GM19455 (cell line): ENCODE results near the gene F5.
"Not testable (repeated sequence)": the region's sequence is repeated elsewhere in the genome, so short reads cannot be mapped to it uniquely, and the experiment has no call there.

ENCODE experiments used
- ATAC-seq: cut with Tn5 transposase; IDR thresholded peaks from one replicate; pipeline ENCODE4 v1.9.1; 2021; ENCODE audit not compliant: unreplicated experiment

Gene F5

GRCh38 chr1:169511316-169512005 is 74.8 kb downstream of the F5 start:
- no peak for ATAC-seq

- no peak for ATAC-seq
These were observed 76.2 kb downstream of the F5 start for GRCh38 chr1:169510060-169510459.

GRCh38 chr1:169509354-169509753 is 76.9 kb downstream of the F5 start:
- no peak for ATAC-seq

GRCh38 chr1:169508432-169509338 is 77.6 kb downstream of the F5 start:
- ATAC-seq = no peak

GRCh38 chr1:169507413-169507812 is 78.9 kb downstream of the F5 start:
- no peak for ATAC-seq

GRCh38 chr1:169503601-169504000 is 82.7 kb downstream of the F5 start:
- ATAC-seq = not testable (repeated sequence)

GRCh38 chr1:169499807-169500206 is 86.5 kb downstream of the F5 start:
- ATAC-seq = no peak

GRCh38 chr1:169497317-169497716 is 89.0 kb downstream of the F5 start:
- no peak for ATAC-seq

- ATAC-seq = no peak
These were observed 90.4 kb downstream of the F5 start for GRCh38 chr1:169495916-169496315.

- ATAC-seq = no peak
These were observed 91.1 kb downstream of the F5 start for GRCh38 chr1:169495046-169495775.

GRCh38 chr1:169494343-169494742 is 91.9 kb downstream of the F5 start:
- no peak for ATAC-seq

- ATAC-seq = no peak
These were observed 93.0 kb downstream of the F5 start for GRCh38 chr1:169493251-169493650.

GRCh38 chr1:169491845-169492281 is 94.4 kb downstream of the F5 start:
- peak; percentile 56 for ATAC-seq

GRCh38 chr1:169488157-169488556 is 98.1 kb downstream of the F5 start:
- no peak for ATAC-seq

- ATAC-seq = no peak
These were observed 98.7 kb downstream of the F5 start for GRCh38 chr1:169487561-169487960.

- ATAC-seq = no peak
These were observed 99.1 kb downstream of the F5 start for GRCh38 chr1:169487133-169487532.

GRCh38 chr1:169486281-169487051 is 99.8 kb downstream of the F5 start:
- no peak for ATAC-seq

- ATAC-seq = peak; percentile 98
These were observed 100.6 kb downstream of the F5 start, which contains the start of gene SLC19A2 for GRCh38 chr1:169485431-169486280. SLC19A2 (minus strand) TSS chr1:169485944; CDS start chr1:169485766, 178 bp downstream.

- ATAC-seq = peak; percentile 34
These were observed 101.4 kb downstream of the F5 start for GRCh38 chr1:169484683-169485430.
